H9 (cell line): ENCODE data around the gene ERBIN. TPM values are rescaled to one million over a fixed set of nuclear protein-coding genes. Genes with fewer than 3 reads are reported as not detected.

Source experiments
- DNase-seq: peaks from one replicate; pipeline ENCODE4 v3.0.0-alpha.2; 2017
- H2AFZ ChIP-seq: one replicate; pipeline ENCODE4 v1.6.1; 2013; ENCODE audit warnings: mild to moderate bottlenecking, low read length, control low read depth, moderate library complexity
- H2AK5ac ChIP-seq: 2 replicates; pipeline ENCODE4 v1.6.1; 2013; ENCODE audit warnings: low read length, control low read depth, mixed read lengths; ENCODE audit not compliant: insufficient read length
- H2BK120ac ChIP-seq: one replicate; pipeline ENCODE4 v1.6.1; 2013; ENCODE audit warnings: low read depth, mild to moderate bottlenecking, low read length, control low read depth, inconsistent platforms; ENCODE audit not compliant: poor library complexity, severe bottlenecking
- H2BK12ac ChIP-seq: 2 replicates; pipeline ENCODE4 v1.6.1; 2013; ENCODE audit warnings: low read length, control low read depth, mixed read lengths, low read depth; ENCODE audit not compliant: insufficient read length
- H2BK15ac ChIP-seq: 2 replicates; pipeline ENCODE4 v1.6.1; 2013; ENCODE audit warnings: low read depth, low read length, control low read depth
- H2BK20ac ChIP-seq: one replicate; pipeline ENCODE4 v1.6.1; 2013; ENCODE audit warnings: low read depth, mild to moderate bottlenecking, low read length, control low read depth, inconsistent platforms; ENCODE audit not compliant: poor library complexity, severe bottlenecking
- H2BK5ac ChIP-seq: 2 replicates; pipeline ENCODE4 v1.6.1; 2013; ENCODE audit warnings: low read length, control low read depth, mixed read lengths; ENCODE audit not compliant: insufficient read length
- H3K14ac ChIP-seq: 2 replicates; pipeline ENCODE4 v1.6.1; 2013; ENCODE audit warnings: low read length, control low read depth; ENCODE audit not compliant: insufficient read depth
- H3K18ac ChIP-seq: 2 replicates; pipeline ENCODE4 v1.6.1; 2013; ENCODE audit warnings: low read depth, mild to moderate bottlenecking, mixed read lengths, low read length, control low read depth; ENCODE audit not compliant: insufficient read length
- H3K23ac ChIP-seq: 2 replicates; pipeline ENCODE4 v1.6.1; 2013; ENCODE audit warnings: low read length, control low read depth, mixed read lengths, low read depth; ENCODE audit not compliant: insufficient read length
- H3K23me2 ChIP-seq: 2 replicates; pipeline ENCODE4 v1.6.1; 2013; ENCODE audit warnings: low read depth, mild to moderate bottlenecking, mixed read lengths, low read length, control low read depth; ENCODE audit not compliant: insufficient read length, poor library complexity, severe bottlenecking
- H3K27ac ChIP-seq: 2 replicates; pipeline ENCODE4 v1.5.1; 2013; ENCODE audit warnings: low read length, control low read depth, mixed read lengths, low read depth; ENCODE audit not compliant: insufficient read length
- H3K27me3 ChIP-seq: 2 replicates; pipeline ENCODE4 v1.6.1; 2013; ENCODE audit warnings: low read length, control low read depth, inconsistent platforms; ENCODE audit not compliant: insufficient read depth
- H3K4ac ChIP-seq: 2 replicates; pipeline ENCODE4 v1.6.1; 2013; ENCODE audit warnings: low read depth, mild to moderate bottlenecking, control low read depth, inconsistent platforms, low read length, moderate library complexity
- H3K4me1 ChIP-seq: 2 replicates; pipeline ENCODE4 v1.6.1; 2013; ENCODE audit warnings: low read length, control low read depth, inconsistent platforms; ENCODE audit not compliant: insufficient read depth
- H3K4me2 ChIP-seq: 2 replicates; pipeline ENCODE4 v1.6.1; 2013; ENCODE audit warnings: low read length, control low read depth, mixed read lengths; ENCODE audit not compliant: insufficient read length, insufficient read depth
- H3K56ac ChIP-seq: 2 replicates; pipeline ENCODE4 v1.6.1; 2013; ENCODE audit warnings: low read depth, mild to moderate bottlenecking, mixed read lengths, low read length, control low read depth; ENCODE audit not compliant: insufficient read length
- H3K79me1 ChIP-seq: 2 replicates; pipeline ENCODE4 v1.6.1; 2013; ENCODE audit warnings: low read depth, mild to moderate bottlenecking, moderate library complexity, low read length, control low read depth, inconsistent platforms; ENCODE audit not compliant: insufficient read depth, poor library complexity, severe bottlenecking
- H3K79me2 ChIP-seq: 2 replicates; pipeline ENCODE4 v1.6.1; 2013; ENCODE audit warnings: low read length, control low read depth, inconsistent platforms; ENCODE audit not compliant: insufficient read depth
- H3K9ac ChIP-seq: 2 replicates; pipeline ENCODE4 v1.6.1; 2013; ENCODE audit warnings: low read length, control low read depth, mixed read lengths; ENCODE audit not compliant: insufficient read length; ENCODE audit errors: extremely low read depth
- H3K9me3 ChIP-seq: one replicate; pipeline ENCODE4 v1.6.1; 2013; ENCODE audit warnings: low read depth, low read length, inconsistent platforms; ENCODE audit not compliant: control insufficient read depth
- H3T11ph ChIP-seq: one replicate; pipeline ENCODE4 v1.6.1; 2013; ENCODE audit warnings: mild to moderate bottlenecking, low read length, control low read depth, inconsistent platforms
- H4K20me1 ChIP-seq: one replicate; pipeline ENCODE4 v1.6.1; 2013; ENCODE audit not compliant: control insufficient read depth, insufficient read length, insufficient read depth
- H4K5ac ChIP-seq: 2 replicates; pipeline ENCODE4 v1.6.1; 2013; ENCODE audit warnings: low read depth, mild to moderate bottlenecking, mixed read lengths, low read length, control low read depth; ENCODE audit not compliant: insufficient read length
- H4K8ac ChIP-seq: replicated peaks from 2 replicates; pipeline ENCODE4 v1.6.1; 2013; ENCODE audit warnings: low read length, control low read depth, mixed read lengths, low read depth; ENCODE audit not compliant: insufficient read length
- H4K91ac ChIP-seq: 2 replicates; pipeline ENCODE4 v1.6.1; 2013; ENCODE audit warnings: low read depth, mild to moderate bottlenecking, moderate library complexity, mixed read lengths, low read length, control low read depth; ENCODE audit not compliant: insufficient read length
- H3K27ac Mint-ChIP-seq, 3 experiments: 2 replicates in 2 of 3; 3 replicates in 1 of 3; pipeline ENCODE4 v1.8.0; 2020 to 2021; ENCODE audit warnings: mixed read lengths in 3 of 3, mild to moderate bottlenecking in 1 of 3, moderate library complexity in 1 of 3
- H3K27me3 Mint-ChIP-seq: 2 replicates; pipeline ENCODE4 v1.8.0; 2021; ENCODE audit warnings: low read depth, mild to moderate bottlenecking, moderate library complexity, mixed read lengths
- H3K36me3 Mint-ChIP-seq, 3 experiments: 2 replicates in 2 of 3; 3 replicates in 1 of 3; pipeline ENCODE4 v1.8.0; 2020 to 2021; ENCODE audit warnings: low read depth in 3 of 3, mixed read lengths in 3 of 3; ENCODE audit not compliant: insufficient read depth in 1 of 3
- H3K4me1 Mint-ChIP-seq, 2 experiments: 2 replicates each; pipeline ENCODE4 v1.8.0; 2020; ENCODE audit warnings: mixed read lengths in 2 of 2
- H3K4me3 Mint-ChIP-seq, 2 experiments: 2 replicates in 1 of 2; 3 replicates in 1 of 2; pipeline ENCODE4 v1.8.0; 2020 to 2021; ENCODE audit warnings: mild to moderate bottlenecking in 2 of 2, mixed read lengths in 2 of 2, moderate library complexity in 1 of 2
- H3K9me3 Mint-ChIP-seq, 2 experiments: 2 replicates in 1 of 2; 3 replicates in 1 of 2; pipeline ENCODE4 v1.8.0; 2020; ENCODE audit warnings: mild to moderate bottlenecking in 2 of 2, mixed read lengths in 2 of 2, moderate library complexity in 1 of 2
- CTCF ChIP-seq: fragments of 200-600 bp; sonication (generic); conservative IDR thresholded peaks from 3 replicates; pipeline ENCODE4 v1.8.0; 2021; ENCODE audit warnings: antibody characterized with exemption, mild to moderate bottlenecking
- WGBS: extraction: QIAGEN DNeasy Blood & Tissue Kit; methylation state at CpG from one replicate; pipeline ENCODE4 v1.1.7; 2013; ENCODE audit warnings: missing lambda C conversion rate, low lambda C conversion rate, mixed read lengths; ENCODE audit not compliant: insufficient read length; ENCODE audit errors: extremely low coverage; 5-methylcytosine and 5-hydroxymethylcytosine counted together
- total RNA-seq: library from RNA; stranded (reverse); gene quantifications from 2 replicates; pipeline ENCODE4 v1.2.1, GENCODE V29; 2021

Gene ERBIN
- total RNA-seq, 1 experiment from 2014 or later: 42.9 TPM

- H4K20me1 ChIP-seq: no peaks in the 10 kb centered on the region
- H3K23ac ChIP-seq: no peak overlapping the region
- no peaks in the 10 kb centered on the region for H3K36me3 Mint-ChIP-seq
- no peaks in the 10 kb centered on the region for H3K23me2 ChIP-seq
- H3K27ac ChIP-seq: no peak overlapping the region
- no peak overlapping the region for H3K4me3 Mint-ChIP-seq
- no peaks in the 10 kb centered on the region for H3K9me3 Mint-ChIP-seq
- H2BK20ac ChIP-seq: no peak overlapping the region
- H3K14ac ChIP-seq: no peak overlapping the region
- no peak overlapping the region for H3T11ph ChIP-seq
- no peak for DNase-seq
- H2BK5ac ChIP-seq: no peak overlapping the region
- H4K5ac ChIP-seq: no peak overlapping the region
- H3K4ac ChIP-seq: no peak overlapping the region
- no peaks in the 10 kb centered on the region for H3K79me1 ChIP-seq
- peaks cover 2% of the 10 kb centered on the region; the same call in 1 of the 2 replicates for H3K4me1 ChIP-seq
- peaks cover 0 to 3% of the 10 kb centered on the region in 2 experiments; a peak in 1 of 4 replicates for H3K4me1 Mint-ChIP-seq
- no peak overlapping the region for H2AFZ ChIP-seq
- no peak overlapping the region for H3K27ac Mint-ChIP-seq
- no peak for TF ChIP-seq CTCF
- no peaks in the 10 kb centered on the region for H3K27me3 ChIP-seq
- H4K91ac ChIP-seq: no peak overlapping the region
- no peak overlapping the region for H3K56ac ChIP-seq
- H3K4me2 ChIP-seq: no peak overlapping the region
- H2AK5ac ChIP-seq: no peak overlapping the region
- no peak overlapping the region for H2BK12ac ChIP-seq
- no peaks in the 10 kb centered on the region for H3K9me3 ChIP-seq
- H2BK15ac ChIP-seq: no peak overlapping the region
- no peak overlapping the region for H3K9ac ChIP-seq
- no peak overlapping the region for H3K18ac ChIP-seq
- H3K79me2 ChIP-seq: no peaks in the 10 kb centered on the region
- no peak overlapping the region for H4K8ac ChIP-seq
- no peak overlapping the region for H2BK120ac ChIP-seq
- WGBS: no CpG with 5 or more reads among the region's 3 CpGs
- no peaks in the 10 kb centered on the region for H3K27me3 Mint-ChIP-seq
Observed at GRCh38 chr5:65916066-65916465, 10.3 kb upstream of the ERBIN start.
